ENCODE measurements around the gene ACP7.

- TF ChIP-seq CTCF (IDR thresholded peaks at IDR 0.05; ENCODE audit: insufficient read depth, low read depth, low read length) = no peak
- no peak for TF ChIP-seq EZH2 (IDR thresholded peaks at IDR 0.05; ENCODE audit: insufficient read depth, low read length)
These were observed 62.7 kb downstream of the ACP7 start for GRCh38 chr19:39146686-39147450.
